Coronary artery (tissue), 2 donors: Measurements from ENCODE around the gene GRIA1.
A peak's percentile ranks its signal among the peaks of the same experiment; 100 is the strongest.

Experiments
- DNase-seq: peaks from one replicate; pipeline ENCODE4 v3.0.0-alpha.2; 2017; ENCODE audit warnings: low spot score
- H3K27ac ChIP-seq, 2 donors: fragments of 200-600 bp; sonication (generic); one replicate each; pipeline ENCODE4 v1.5.1; 2016 to 2019
- H3K4me3 ChIP-seq: fragments of 200-600 bp; sonication (generic); 2 replicates; pipeline ENCODE4 v1.5.1; 2016; ENCODE audit warnings: mild to moderate bottlenecking, moderate library complexity
- TF ChIP-seq, protein P1 (sequence below): fragments of 200-600 bp; sonication (generic); IDR thresholded peaks from one replicate; pipeline ENCODE4 v1.5.1; 2019; ENCODE audit warnings: antibody characterized with exemption

GRIA1 gene

DNA sequence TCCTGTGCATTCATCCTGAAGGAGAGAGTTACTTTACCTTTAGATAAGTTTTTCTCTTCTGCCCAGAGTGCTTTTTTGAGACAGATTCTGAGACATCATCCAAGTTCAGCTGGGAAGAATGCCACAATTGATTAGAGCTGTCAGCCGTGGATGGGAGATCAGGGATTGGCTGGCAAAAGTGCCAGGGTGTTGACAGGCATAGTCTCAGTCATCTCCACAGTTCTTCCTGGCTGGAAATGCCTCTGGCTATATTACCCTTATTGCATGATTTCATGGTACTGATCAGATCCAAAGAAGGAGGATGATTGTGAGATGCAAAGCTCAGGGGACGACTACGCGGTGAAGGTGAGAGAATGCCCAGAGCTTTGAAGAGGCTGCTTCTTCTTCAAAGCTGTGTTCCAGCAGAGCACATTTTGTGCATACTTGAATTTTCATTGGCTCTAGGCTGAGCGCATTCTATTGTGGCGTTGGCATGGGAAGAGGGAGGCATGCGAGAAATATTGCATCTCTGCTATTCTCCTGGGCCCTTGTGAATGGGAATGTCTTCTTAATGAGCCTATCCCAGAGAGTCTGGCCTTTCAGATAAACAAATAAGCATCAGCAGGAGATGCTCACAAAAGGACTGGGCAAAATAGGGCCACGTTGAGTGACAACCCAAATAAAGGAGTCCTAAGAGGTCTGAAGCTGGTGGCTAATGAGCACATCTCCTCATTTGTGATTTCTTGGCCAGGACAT, 82.1 kb downstream of the GRIA1 start:
- no peak overlapping the region for H3K4me3 ChIP-seq
- no peak for DNase-seq
- TF ChIP-seq, protein P1, sequence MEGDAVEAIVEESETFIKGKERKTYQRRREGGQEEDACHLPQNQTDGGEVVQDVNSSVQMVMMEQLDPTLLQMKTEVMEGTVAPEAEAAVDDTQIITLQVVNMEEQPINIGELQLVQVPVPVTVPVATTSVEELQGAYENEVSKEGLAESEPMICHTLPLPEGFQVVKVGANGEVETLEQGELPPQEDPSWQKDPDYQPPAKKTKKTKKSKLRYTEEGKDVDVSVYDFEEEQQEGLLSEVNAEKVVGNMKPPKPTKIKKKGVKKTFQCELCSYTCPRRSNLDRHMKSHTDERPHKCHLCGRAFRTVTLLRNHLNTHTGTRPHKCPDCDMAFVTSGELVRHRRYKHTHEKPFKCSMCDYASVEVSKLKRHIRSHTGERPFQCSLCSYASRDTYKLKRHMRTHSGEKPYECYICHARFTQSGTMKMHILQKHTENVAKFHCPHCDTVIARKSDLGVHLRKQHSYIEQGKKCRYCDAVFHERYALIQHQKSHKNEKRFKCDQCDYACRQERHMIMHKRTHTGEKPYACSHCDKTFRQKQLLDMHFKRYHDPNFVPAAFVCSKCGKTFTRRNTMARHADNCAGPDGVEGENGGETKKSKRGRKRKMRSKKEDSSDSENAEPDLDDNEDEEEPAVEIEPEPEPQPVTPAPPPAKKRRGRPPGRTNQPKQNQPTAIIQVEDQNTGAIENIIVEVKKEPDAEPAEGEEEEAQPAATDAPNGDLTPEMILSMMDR: no peak
- H3K27ac ChIP-seq: peak overlapping the region; percentile 59 to 85

DNA sequence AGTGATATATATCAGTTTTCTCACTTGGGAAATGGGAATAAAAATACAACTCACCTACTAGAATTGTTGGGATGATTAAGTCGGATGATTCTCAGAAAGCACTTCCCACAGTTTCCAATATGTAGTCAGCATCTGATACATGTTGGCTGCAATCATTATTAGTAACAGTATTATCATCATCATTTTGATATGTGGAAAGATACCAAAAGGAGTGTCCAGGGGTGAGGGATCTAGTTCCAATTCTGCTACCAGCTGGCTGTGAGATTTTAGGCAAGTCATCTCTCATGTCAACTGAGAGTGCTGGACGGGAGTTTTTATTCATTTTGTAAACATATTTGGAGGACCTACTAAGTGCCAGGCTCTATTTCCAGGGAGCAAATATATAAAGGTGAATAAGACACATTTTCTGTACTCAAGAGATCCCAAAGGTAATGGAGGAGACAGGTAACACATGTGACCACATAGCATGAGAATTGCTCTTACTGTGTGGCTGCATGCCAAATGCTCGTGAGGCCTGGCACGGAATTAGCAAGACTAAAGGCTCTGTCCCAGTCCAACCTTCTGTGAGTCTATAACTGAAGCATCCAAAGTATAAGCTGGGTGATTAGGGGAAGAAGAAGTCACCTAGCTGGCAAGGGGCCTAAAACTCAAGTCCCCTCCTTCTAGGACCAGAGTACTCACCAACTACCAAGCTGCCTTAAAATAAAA, 83.0 kb downstream of the GRIA1 start:
- peak overlapping the region; percentile 59 to 85 for H3K27ac ChIP-seq
- no peak overlapping the region for H3K4me3 ChIP-seq
- TF ChIP-seq, protein P1: no peak
- no peak for DNase-seq

DNA sequence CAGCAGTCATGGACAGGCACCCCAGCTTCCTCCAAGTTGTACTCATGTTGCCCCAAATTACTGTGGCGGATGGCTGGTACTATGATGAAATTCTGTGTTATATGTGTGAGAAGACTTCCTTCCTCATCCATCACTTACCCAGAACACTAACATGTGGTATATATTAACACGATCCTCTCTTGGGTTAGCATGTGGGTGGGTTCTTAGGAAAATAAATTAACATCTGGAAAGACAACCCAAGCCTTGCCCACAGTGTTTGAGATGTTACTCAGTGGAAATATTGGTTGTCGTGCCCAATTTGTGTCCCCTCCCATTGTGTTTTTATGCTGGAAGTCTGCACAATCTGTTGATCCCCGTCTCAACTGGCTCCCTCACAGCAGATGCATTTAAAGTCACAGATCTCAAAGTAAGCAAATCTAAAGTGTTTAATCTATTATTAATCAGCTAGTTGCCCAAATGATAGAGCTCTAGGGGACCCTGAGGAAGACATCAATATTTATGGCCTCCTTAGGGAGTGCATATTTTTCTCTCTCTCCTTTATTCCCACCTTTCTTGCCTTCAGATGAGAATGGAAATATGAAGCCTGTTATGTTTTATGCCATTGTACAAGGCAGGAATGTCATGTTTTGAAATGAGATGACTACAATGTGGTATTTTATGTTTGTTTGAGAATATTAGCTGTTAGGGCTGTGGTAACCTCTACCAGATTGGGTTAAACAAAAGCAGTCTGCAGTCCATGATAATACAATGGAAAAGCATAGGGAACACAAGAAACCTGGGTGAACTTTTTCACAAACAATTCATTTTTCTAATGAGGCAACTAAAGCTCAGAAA, 93.9 kb downstream of the GRIA1 start:
- TF ChIP-seq, protein P1: no peak
- Histone ChIP-seq H3K4me3 (no peak overlapping the region), H3K27ac (no peak overlapping the region)
- DNase-seq: no peak

DNA sequence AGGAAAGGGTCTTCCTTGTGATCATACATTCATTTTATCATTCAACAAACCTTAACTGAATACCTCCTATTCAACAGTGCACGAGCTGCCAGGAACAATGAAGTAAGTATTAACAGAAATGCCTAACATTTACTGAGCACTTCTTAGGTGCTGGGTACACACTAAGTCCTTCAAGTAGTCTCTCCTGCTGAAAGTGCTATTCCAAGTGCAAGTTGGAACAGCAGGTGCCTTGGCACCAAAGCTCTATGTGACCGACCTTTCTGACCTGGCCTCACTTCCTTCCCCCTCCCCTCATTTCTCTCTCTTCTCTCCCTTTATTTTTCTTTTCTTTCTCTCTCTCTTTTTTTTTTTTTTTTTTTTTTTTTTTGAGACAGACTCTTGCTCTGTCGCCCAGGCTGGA, 94.5 kb downstream of the GRIA1 start:
- H3K27ac ChIP-seq: no peak overlapping the region
- no peak overlapping the region for H3K4me3 ChIP-seq
- TF ChIP-seq, protein P1: no peak
- no peak for DNase-seq

DNA sequence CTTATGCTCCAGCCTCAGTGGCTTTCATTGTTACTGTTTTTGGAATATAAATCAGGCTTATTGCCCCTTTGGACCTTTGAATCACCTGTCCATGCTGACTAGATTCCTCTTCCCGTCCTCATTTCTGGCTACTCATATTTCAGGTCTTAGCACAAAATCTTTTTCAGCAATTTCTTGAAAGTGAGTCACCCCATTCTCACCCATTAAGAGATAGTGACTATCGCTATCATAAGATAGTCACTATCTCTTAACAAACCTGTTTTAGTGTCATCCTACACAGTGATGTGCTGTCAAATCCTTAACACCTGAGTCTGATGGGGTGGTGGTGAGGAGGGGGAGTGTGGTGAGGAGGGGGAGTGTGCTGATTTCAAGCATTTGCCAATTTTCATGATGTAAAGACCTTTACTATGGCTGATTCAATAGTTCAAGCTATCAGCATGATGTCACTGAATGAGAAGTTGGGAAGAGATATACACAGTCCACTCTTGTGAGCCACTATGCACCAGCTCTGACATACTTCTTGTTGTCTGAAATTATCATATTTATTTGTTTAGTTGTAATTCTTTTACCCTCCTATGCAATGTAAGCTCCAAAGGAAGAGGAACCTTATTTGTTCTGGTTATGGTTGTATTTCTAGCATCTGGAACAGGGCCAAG, 95.3 kb downstream of the GRIA1 start:
- Histone ChIP-seq H3K27ac (no peak overlapping the region), H3K4me3 (no peak overlapping the region)
- DNase-seq: no peak
- TF ChIP-seq, protein P1: no peak

DNA sequence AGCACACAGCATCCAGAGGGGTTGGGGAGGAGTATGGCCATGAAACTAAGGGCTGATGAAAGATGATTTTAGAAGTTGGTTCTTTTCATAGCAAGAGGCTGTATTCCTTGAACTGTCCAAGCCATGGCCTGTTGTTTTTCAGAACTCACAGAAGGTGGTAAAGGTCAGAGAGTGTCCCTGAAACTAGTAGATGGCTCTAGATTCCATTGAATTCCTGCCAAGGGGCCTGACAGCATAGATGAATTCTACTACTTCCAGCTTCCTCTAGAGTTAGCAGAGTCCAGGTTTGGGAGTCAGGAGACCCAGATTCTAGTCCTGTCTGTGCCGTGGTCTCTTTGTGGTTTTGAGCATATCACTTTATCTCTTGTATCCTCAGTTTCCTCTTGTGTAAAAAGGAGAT, 101.6 kb downstream of the GRIA1 start:
- DNase-seq: no peak
- TF ChIP-seq, protein P1: no peak
- no peak overlapping the region for H3K27ac ChIP-seq
- H3K4me3 ChIP-seq: no peak overlapping the region
